Progenitor cell of endocrine pancreas (in vitro differentiated cells): Measurements from ENCODE around the gene BLM. TPM values are rescaled to one million over a fixed set of nuclear protein-coding genes. Genes with fewer than 3 reads are reported as not detected.

Source experiments
- DNase-seq: peaks from one replicate; pipeline ENCODE4 v3.0.0; 2021; ENCODE audit warnings: low spot score; ENCODE audit not compliant: unreplicated experiment
- H3K27ac Mint-ChIP-seq: 2 replicates; pipeline ENCODE4 v1.8.0; 2021; ENCODE audit warnings: mild to moderate bottlenecking, moderate library complexity, mixed read lengths
- H3K27me3 Mint-ChIP-seq: 2 replicates; pipeline ENCODE4 v1.8.0; 2021; ENCODE audit warnings: mixed read lengths
- H3K36me3 Mint-ChIP-seq: 2 replicates; pipeline ENCODE4 v1.8.0; 2022; ENCODE audit warnings: mixed read lengths; ENCODE audit not compliant: insufficient read depth
- H3K4me1 Mint-ChIP-seq: 2 replicates; pipeline ENCODE4 v1.8.0; 2021; ENCODE audit warnings: low read depth, mixed read lengths
- H3K4me3 Mint-ChIP-seq: 2 replicates; pipeline ENCODE4 v1.8.0; 2021; ENCODE audit warnings: low read depth, mild to moderate bottlenecking, moderate library complexity, mixed read lengths
- H3K9me3 Mint-ChIP-seq: 2 replicates; pipeline ENCODE4 v1.8.0; 2021; ENCODE audit warnings: low read depth, mixed read lengths
- total RNA-seq: library from RNA; stranded (reverse); gene quantifications from 2 replicates; pipeline ENCODE4 v1.2.1, GENCODE V29; 2021
- TF ChIP-seq, protein P1 (sequence below): fragments of 200-600 bp; sonication (generic); IDR thresholded peaks from one replicate; pipeline ENCODE4 v1.5.0; 2021; ENCODE audit warnings: antibody characterized with exemption, mild to moderate bottlenecking; ENCODE audit not compliant: unreplicated experiment

BLM gene
- total RNA-seq, 1 donor from 2014 or later, result 19.6 TPM

DNA sequence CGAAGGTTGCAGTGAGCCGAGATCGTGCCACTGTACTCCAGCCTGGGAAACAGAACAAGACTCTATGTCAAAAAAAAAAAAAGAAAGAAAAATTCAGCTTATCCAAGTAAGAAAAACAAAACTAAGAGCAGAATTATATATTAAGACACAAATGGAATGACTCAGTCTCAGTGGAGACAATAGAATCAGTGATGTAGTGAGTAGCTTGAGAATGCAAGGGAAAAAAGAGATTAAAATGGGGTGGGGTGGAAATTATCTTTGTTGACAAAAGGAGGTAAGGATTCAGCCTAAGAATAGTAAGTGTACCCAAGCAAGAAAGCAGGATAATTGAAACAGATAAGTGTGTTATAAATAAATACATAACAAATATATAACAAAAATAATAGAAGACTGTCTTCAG lies 70.7 kb downstream of the BLM start:
- Mint-ChIP-seq H3K27me3 (no peaks in the 10 kb centered on the region), H3K4me3 (no peak overlapping the region), H3K36me3 (peaks cover 9% of the 10 kb centered on the region), H3K27ac (peak overlapping the region; percentile 17), H3K9me3 (no peaks in the 10 kb centered on the region), H3K4me1 (peaks cover 6% of the 10 kb centered on the region)
- DNase-seq, result no peak
- TF ChIP-seq, protein P1, sequence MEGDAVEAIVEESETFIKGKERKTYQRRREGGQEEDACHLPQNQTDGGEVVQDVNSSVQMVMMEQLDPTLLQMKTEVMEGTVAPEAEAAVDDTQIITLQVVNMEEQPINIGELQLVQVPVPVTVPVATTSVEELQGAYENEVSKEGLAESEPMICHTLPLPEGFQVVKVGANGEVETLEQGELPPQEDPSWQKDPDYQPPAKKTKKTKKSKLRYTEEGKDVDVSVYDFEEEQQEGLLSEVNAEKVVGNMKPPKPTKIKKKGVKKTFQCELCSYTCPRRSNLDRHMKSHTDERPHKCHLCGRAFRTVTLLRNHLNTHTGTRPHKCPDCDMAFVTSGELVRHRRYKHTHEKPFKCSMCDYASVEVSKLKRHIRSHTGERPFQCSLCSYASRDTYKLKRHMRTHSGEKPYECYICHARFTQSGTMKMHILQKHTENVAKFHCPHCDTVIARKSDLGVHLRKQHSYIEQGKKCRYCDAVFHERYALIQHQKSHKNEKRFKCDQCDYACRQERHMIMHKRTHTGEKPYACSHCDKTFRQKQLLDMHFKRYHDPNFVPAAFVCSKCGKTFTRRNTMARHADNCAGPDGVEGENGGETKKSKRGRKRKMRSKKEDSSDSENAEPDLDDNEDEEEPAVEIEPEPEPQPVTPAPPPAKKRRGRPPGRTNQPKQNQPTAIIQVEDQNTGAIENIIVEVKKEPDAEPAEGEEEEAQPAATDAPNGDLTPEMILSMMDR, result no peak

DNA sequence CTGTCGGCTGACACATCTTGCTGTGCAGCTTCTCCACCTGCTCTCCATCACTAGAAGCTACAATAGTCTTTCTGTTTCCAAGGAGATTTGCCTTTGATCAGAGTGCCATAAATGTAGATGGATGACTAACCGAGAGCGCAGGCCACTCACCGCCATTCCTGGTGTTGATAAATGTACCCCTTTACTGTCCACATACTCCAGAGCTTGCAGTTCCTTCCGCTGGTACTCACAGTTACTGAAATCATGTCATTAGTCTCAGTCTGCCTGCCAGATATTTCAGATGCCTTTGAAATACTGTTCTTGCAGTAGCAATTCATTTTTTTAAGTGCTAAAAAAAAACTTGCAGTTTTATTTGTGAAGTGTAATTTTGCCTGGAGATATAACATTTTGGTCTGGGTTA lies 72.3 kb downstream of the BLM start:
- no peak overlapping the region for H3K4me3 Mint-ChIP-seq
- TF ChIP-seq, protein P1, result no peak
- H3K27ac Mint-ChIP-seq, result no peak overlapping the region
- H3K36me3 Mint-ChIP-seq, result peaks cover 9% of the 10 kb centered on the region
- H3K9me3 Mint-ChIP-seq, result no peaks in the 10 kb centered on the region
- DNase-seq, result no peak
- H3K4me1 Mint-ChIP-seq, result peaks cover 6% of the 10 kb centered on the region
- no peaks in the 10 kb centered on the region for H3K27me3 Mint-ChIP-seq

DNA sequence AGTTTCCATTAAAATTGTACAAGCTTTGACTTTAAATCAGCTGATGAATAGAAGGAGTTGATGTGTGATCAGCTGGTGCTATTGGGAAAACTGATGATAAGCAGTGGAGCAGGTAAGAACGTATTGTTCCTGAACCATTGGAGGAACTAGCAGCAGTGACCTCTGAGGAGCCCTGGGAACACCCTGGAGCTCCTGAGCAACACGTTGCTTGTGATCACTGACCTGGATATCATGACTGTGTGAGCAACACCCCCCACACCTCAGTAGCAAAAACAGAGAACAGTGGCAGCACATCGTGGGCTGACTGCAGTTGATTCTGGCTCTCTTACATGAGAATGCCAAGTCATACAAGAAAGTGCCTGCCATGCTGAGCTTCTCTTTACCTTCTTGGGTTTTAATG lies 72.9 kb downstream of the BLM start:
- H3K4me1 Mint-ChIP-seq, result peaks cover 6% of the 10 kb centered on the region
- no peak for DNase-seq
- peak overlapping the region; percentile 66 for H3K27ac Mint-ChIP-seq
- no peaks in the 10 kb centered on the region for H3K9me3 Mint-ChIP-seq
- TF ChIP-seq, protein P1, result no peak
- no peak overlapping the region for H3K4me3 Mint-ChIP-seq
- H3K27me3 Mint-ChIP-seq, result no peaks in the 10 kb centered on the region
- H3K36me3 Mint-ChIP-seq, result peaks cover 9% of the 10 kb centered on the region

DNA sequence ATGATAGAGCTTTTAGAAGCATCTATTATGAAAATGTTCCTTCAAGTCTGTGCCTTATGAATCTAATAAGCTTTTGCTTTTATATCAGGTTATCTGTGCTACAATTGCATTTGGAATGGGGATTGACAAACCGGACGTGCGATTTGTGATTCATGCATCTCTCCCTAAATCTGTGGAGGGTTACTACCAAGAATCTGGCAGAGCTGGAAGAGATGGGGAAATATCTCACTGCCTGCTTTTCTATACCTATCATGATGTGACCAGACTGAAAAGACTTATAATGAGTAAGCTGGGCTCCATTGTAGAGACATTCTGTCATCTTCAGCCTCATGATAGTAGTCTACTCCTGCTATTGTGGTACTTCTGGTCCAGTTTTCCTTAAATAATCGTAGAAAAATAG lies 73.4 kb downstream of the BLM start:
- Mint-ChIP-seq H3K36me3 (peaks cover 7% of the 10 kb centered on the region), H3K27ac (no peak overlapping the region), H3K4me3 (no peak overlapping the region), H3K27me3 (no peaks in the 10 kb centered on the region), H3K9me3 (no peaks in the 10 kb centered on the region), H3K4me1 (peaks cover 6% of the 10 kb centered on the region)
- no peak for DNase-seq
- TF ChIP-seq, protein P1, result no peak

DNA sequence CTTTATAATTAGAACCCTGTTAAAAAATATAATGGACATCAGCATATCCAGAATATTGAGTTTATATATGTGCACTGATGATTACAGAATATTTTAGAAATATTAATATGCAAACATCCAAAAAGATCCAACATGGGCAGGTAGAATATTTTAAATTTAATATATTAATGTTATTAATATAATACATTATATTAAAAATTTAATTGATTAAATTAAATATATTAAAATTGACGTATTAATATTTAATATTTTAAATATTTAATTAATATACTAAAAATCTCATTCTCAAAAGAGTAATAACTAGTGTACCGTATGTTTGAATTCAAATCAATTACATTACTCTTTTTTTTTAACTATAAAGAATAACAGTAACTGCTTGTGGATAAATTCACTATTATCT lies 77.4 kb downstream of the BLM start:
- no peak for DNase-seq
- TF ChIP-seq, protein P1, result no peak
- H3K4me3 Mint-ChIP-seq, result no peak overlapping the region
- H3K27ac Mint-ChIP-seq, result no peak overlapping the region
- no peaks in the 10 kb centered on the region for H3K27me3 Mint-ChIP-seq
- H3K4me1 Mint-ChIP-seq, result peaks cover 3% of the 10 kb centered on the region
- peaks cover 4% of the 10 kb centered on the region for H3K36me3 Mint-ChIP-seq
- no peaks in the 10 kb centered on the region for H3K9me3 Mint-ChIP-seq
